NCI-H2196 treated with DMSO at 0.1 percent for 48 hours (cell line): ENCODE results near the gene HM13.
"Not testable (repeated sequence)": the region's sequence is repeated elsewhere in the genome, so short reads cannot be mapped to it uniquely, and the experiment has no call there.

Experiments
- DNase-seq: peaks from one replicate; lab custom pipeline; 2025; ENCODE audit not compliant: unreplicated experiment; lab: John Stamatoyannopoulos, UW

The HM13 gene

DNA sequence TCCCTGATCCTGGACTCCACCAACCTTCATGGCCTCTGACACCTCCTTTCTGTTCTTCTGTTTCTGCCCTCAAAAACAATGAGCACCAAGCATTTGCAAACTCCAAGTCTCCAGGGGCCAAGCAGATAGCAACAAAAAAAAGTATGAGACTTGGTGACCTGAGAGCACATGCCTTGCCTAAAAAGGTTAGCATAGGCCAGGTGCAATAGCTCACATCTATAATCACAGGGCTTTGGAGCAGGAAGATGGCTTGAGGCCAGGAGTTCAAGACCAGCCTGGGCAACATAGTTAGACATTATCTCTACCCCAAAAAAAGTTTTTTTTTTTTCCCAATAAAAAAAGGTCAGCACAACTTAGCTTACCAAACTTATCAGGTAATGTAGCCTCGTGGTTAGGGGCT, 13.7 kb upstream of the HM13 start:
- no peak for DNase-seq

DNA sequence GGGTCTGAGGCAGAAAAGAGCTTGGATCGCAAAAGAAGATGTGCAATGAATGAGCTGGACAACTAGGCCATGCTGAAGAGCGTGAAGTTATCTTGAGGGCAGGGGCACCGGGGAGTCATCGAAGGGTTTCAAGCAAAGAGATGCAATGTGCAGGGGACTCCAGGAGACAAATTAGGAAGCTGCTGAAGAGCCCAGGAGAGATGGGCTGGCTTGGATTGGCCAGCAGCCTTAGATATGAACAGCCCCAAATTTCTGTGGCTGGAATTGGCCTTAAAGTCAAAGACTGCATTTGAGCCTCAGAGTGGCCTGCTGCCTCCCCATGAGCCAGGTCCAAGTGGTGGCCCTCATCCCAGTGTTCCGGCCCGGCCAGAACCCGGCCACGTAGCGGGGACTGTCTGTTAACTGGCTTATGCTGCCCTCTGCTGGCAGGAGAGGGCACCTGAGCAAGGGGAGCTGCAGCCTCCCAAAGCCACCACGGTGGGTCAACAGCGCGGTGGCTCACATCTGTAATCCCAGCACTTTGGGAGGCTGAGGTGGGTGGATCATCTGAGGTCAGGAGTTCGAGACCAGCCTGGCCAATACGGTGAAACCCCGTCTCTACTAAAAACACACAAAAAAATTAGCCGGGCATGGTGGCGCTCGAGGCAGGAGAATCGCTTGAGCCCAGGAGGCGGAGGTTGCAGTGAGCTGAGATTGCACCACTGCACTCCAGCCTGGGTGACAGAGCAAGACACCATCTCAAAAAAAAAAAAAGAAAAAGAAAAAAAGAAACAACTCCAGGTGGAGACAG, 11.2 kb upstream of the HM13 start:
- peak; percentile 32 for DNase-seq

DNA sequence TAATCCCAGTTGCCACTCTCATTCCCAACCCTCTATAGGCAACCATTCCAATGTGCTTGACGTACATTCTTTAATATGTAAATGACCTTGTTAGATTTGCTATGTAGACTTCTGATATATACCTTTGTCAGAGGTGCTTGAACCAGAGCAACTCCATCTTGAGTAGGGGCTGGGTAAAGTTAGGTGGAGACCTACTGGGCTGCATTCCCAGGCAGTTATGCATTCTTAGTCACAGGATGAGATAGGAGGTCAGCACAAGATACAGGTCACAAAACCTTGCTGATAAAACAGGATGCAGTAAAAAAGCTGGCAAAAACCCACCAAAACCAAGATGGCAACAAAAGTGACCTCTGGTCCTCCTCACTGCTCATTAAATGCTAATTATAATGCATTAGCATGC, 8.3 kb upstream of the HM13 start:
- no peak for DNase-seq

DNA sequence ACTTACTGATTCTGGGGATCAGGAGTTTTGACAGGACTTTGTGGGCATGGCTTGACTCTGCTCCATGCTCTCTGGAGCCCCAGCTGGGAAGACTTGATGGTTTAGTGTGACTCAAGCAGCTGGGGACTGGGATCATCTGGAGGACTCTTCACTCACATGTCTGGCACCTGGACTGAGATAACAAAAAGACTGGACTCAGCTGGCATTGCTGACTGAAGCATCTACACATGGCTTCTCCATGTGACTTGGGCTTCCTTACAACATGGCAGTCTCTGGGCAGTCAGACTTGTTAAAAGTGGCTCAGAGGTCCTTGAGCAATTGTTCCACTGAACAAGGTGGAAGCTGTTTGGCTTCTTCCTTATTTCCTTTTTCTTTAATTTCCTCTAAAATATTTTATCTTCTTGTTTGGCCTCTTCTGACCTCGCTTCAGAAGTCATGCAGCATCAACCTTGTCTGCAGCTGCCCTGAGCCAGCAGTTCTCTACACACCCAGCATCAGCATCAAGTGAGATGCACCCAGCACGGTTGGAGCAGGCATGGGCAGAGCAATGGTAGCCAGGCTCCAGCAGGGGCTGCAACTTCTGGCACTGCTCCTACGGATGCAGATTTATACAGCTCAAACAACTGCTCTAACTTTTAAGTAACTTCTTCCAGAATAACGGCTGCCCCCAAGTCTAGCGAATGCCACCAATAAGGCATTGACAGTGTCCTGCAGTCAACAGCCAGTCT, 5.6 kb upstream of the HM13 start:
- no peak for DNase-seq

DNA sequence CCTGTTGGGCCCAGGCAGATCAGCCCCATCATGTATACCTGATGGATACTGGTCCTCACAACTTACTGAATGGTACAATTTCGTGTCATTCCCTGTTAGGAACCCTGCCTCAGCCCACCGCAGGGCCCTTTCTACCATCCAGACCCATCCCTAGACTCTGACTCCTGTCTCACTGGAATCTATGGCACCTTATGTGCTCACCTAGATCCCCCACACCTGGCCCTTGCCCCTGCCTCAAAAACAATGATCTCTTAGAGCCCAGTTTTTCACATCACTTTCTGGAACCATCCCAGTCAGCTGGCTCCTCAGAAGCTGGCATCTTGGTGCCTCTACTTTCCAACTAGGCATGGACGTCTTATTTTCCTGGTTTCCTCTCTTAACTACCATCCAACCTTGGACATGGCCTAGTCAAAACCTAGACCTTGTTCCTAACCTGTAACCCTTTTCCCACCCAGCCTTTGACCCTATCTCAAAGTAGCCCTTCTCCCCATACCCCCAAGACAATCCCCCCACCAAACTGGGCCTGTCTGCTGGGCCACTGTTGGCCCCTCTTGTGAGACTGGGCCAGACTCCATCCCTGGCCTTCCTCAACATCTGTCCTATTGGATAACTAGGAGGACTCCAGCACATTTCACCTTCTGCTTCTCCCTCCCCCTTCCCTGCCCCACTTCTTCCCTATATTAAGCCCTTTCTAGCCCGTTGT, 981 bp downstream of the HM13 start:
- DNase-seq: no peak

DNA sequence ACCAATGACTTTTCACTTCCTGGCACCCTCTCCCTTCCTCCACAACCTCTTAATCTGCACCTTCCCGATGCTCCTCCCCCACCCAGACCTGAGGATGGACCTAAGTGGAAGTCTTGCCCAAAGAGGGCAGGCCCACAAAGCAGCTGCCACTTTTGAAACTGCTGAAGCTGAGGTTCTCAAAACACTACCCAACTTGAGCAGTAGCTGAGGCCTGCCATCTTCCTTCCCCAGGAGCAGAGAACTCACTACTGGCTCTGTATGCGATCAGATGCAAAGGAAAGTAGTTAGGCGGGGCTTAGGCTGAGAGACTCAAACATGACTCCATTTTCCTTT, 1.5 kb downstream of the HM13 start:
- no peak for DNase-seq

DNA sequence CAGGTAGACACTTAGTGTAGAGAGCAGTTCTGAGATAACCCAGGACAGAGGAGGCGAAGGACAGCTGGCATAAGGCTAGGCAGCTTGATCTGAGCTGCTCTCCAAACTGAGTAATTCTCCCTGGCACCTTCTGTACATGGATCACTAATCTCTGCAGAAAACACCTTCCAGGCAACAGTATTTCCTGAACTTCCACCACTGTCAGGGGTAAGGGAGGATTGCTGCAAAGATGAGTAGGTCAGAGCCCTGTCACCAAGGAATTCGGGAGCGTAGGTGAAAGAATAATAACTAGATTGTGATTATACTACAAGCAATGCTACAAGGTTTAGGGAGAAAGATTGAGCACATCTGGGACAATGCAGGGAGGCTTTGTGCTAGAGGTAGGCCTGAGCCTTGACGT, 1.9 kb downstream of the HM13 start:
- DNase-seq: no peak

DNA sequence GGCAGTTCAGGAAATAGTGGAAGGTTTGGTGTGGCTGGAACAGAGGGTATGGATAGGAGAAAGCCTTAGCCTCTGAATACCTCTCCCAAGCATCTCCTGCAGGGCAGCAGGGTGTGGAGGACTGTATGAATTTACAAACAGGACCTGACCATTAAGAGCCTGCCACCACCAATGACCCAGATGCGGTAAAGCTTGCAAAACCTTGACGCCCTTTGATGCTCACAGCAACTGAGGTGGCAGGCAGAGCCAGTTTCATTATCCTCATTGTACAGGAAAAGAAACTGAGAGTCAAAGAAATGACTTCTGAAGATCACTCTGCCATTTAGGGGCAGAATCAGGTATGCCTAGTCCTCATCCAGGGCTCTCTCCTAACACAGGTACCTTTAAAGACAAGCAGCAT, 2.4 kb downstream of the HM13 start:
- DNase-seq: no peak

DNA sequence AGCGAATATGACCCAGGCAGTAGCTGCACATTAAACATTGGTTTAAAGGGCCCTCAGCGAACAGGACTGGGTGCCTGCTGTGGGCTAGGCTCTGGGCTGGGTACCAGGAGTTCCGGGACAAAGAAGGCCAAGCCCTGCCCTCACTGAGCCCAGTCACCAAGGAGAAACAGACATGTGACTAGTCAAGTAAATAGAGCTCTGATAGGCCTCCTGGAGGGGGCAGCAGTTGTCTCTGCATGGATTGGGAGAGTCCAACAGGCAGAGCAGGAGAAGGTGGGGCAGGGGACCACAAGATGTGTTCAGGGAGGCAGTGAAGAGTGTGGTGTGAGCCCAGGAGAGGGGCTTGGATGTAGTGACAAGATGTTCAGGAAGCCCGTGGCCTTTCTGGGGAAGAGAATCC, 3.1 kb downstream of the HM13 start:
- no peak for DNase-seq

DNA sequence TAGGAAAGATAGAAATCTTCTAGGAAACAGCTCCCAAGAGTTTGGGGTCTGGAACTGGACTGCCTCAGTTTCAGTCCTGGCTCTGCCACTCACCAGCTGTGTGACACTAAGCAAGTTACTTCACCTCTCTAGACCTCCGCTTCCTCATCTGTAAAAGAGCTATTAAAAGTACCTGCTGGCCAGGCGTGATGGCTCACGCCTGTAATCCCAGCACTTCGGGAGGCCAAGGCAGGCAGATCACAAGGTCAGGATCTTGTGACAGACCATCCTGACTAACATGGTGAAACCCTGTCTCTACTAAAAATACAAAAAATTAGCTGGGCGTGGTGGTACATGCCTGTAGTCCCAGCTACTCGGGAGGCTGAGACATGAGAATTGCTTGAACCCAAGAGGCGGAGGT, 7.0 kb downstream of the HM13 start:
- DNase-seq: not testable (repeated sequence)

DNA sequence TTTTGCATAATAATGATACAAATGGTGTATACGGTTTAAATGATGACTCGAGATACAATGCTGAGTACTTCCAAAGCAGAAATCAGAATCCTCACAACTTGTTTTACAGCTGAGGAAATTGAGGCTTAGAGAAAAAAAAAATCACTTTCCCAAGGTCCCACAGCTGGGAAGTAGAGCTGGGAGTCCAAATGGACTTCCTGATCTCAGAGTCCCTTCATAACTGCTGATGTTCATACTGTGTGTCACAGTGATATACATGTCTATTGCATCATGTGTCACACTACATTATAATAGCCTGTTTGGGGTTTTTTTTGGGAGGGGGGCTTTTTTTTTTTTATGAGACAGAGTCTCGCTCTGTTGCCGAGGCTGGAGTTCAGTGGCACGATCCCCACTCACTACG, 8.5 kb downstream of the HM13 start:
- no peak for DNase-seq

DNA sequence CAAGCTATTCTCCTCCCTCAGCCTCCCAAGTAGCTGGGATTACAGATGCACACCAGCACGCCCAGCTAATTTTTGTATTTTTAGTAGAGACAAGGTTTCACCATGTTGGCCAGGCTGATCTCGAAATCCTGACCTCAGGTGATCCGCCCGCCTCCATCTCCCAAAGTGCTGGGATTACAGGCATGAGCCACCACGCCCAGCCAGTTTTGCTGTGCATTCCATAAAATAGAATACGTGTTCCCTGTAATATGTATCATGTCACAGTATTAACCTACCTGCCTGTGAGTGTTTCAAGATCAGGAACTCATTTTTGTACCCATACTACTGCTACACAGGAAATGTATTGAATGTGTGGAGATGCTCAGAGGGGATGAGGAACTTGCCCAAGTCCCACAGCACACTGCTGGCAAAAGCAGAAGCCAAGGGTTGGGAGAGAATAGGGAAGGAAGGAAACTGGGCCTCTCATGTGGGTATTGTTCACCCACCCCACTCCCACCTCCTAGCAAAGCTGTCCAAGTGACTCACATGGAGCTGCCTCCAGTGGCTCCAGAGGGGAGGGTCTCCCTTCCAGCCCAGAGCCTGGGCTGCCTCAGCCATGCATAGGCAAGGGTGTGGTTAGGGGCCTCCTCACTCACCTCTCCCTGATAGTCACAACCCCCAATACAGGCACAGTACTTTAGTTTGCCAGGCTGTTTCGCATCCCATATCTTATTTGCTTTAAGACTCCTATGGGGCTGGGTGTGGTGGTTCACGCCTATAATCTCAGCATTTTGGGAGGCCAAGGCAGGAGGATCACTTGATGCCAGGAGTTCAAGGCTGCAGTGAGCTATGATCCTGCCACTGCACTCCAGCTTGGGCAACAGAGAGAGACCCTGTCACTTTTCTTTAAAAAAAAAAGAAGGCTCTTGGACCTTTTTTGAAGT, 9.4 kb downstream of the HM13 start:
- DNase-seq: no peak

DNA sequence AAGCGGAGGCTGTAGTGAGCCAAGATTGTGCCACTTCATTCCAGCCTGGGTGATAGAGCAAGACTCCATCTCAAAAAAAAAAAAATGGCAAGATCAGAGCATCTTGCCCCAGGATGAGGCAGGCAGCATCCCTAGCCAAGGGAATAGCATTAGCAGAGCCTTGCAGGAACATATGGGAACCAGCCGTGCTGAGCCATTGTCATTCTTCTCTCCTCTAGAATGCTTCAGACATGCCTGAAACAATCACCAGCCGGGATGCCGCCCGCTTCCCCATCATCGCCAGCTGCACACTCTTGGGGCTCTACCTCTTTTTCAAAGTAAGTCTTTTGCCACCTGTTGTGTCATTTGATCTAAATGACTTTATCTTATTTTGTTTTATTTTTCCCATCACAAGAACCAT, 13.0 kb downstream of the HM13 start:
- DNase-seq: no peak

DNA sequence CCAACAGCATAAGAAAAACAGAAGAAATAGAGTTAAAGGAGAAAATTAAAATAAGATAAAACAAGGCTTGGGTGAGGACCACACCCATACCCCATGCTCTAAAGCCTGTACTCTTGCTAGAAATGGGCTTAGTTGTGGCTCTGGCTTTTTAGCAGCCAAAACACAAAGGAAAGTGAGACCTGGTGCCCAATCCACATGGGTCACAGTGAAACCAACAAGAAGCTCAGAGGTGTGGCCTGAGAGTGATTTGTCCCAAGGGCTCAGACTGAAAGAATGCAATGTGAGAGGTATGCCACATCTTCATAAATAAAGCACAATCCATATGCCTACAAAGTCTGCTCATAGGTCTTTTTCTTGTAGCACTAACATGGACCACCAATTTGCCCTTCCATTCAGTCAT, 21.1 kb downstream of the HM13 start:
- DNase-seq: no peak

DNA sequence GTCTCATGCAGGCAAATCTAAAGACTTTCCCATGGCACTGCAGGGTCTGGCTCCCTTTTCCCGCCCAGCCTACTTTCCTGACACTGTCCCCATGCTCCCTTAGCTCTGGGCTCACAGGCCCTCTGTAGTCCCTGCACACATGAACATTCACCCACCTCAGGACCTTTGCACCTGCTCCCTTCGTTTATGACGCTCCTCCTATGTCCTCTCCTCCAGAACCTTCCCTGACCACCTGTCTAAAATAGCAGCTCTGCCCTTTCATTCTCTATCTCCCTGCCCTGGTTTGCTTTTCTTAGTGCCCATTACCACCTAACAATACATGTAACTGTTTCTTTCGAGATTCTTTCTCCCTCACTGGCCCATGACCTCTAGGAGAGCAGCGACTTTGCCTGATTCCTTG, 22.3 kb downstream of the HM13 start:
- no peak for DNase-seq

DNA sequence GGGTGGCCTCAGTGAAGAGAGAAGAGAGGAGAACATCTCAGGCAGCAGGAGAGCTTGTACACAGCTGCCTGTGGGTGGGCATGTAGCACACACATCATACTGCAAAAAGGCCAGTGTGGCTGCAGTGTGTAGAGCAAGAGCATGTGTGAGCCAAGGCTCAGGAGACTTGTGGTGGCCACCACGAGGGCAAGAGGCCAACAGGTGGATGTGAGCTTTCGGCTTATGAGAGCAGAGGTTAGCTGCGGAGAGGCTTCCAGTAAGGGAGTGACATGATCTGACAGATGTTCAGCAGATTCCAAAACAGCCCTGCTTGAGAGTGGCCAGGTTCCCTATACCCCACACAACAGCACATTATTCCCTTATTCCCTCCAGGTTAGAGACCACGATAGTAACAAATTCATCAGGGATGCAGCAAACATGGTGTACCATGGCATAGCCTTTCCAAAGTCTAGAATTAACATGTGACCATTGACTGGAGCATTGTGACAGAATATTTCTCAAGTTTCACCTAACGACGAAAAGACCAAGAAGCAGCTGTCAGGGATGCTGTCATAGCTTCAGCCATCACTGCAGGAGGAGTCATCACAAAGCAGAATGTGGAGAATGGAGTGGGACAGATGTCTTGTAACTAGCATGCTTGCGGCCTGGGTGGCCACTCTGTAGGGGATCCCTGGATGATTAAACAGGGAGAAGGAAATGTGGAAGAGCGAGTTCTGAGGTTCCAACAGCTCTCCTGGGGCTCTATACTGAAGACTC, 23.1 kb downstream of the HM13 start:
- no peak for DNase-seq

DNA sequence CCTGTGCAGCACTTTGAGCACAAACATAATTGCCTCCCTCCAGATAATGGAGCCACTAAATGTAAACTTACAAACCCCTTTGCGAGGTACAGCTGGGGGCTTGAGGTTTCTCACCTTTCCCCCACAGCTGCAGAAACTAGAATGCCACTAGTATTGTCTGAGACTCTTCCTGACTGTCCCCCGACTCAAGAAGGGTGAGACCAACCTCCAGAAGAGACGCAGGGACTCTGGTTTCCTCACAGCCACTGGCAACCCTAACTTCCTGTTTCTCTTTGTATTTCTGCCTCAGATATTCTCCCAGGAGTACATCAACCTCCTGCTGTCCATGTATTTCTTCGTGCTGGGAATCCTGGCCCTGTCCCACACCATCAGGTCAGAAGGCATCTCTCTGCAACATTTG, 23.6 kb downstream of the HM13 start:
- no peak for DNase-seq

DNA sequence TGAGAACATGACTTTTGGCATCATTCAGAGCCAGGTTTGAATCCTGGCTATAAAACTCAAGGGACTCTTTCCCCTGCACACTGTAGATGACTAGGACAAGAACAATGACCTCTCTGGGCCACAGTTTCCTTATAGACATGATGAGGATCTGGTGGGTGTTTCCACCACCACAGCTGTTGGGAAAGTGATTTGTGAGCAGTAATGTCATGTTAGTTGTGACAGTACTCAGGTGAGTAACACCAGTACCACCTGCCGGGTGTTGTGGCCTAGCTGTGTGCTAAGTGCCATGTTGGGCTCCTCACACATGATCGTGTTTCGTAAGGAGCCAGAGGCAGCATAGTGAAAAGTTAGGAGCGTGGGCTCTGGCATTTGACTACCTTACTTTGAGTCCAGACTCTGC, 24.1 kb downstream of the HM13 start:
- DNase-seq: no peak

DNA sequence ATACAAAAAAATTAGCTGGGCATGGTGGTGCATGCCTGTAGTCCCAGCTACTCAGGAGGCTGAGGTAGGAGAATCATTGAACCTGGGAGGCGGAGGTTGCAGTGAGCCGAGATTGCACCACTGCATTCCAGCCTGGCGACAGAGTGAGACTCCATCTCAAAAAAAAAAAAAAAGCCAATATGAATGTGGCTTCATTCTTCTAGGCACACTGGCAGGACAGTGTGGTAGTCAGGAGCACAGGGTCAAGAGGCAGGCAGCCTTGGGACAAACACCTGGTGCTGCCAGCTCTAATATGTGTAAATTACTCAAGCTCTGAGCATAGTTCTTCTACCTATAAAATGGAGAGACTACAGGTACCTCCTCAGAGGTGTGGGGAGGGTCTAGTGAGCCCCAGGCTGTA, 25.4 kb downstream of the HM13 start:
- DNase-seq: not testable (repeated sequence)

DNA sequence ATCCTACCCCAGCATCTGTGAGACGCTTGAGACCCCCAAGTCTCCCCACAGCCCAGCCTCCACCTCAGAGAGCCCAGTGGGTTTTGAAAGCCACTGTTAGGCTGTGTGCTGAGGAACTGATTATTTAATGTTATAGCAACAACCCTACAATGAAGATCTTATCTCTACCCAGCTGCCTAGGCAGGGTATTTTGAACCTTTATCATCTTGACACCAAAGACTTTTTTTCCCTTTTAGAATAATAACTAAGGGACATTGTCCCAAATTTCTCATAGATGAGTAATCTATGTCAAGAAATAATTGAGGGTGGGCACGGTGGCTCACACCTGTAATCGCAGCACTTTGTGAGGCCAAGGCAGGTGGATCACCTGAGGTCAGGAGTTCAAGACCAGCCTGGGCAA, 26.2 kb downstream of the HM13 start:
- no peak for DNase-seq
